ENCODE measurements around the gene CHCHD2. TPM values are rescaled to one million over a fixed set of nuclear protein-coding genes. Genes with fewer than 3 reads are reported as not detected.

Gene CHCHD2
- total and polyA plus RNA-seq, 2 of the 13 experiments (the other 11 are each of a cell fraction or from before 2014, with no cell fraction given) = 330 to 572 TPM

DNA sequence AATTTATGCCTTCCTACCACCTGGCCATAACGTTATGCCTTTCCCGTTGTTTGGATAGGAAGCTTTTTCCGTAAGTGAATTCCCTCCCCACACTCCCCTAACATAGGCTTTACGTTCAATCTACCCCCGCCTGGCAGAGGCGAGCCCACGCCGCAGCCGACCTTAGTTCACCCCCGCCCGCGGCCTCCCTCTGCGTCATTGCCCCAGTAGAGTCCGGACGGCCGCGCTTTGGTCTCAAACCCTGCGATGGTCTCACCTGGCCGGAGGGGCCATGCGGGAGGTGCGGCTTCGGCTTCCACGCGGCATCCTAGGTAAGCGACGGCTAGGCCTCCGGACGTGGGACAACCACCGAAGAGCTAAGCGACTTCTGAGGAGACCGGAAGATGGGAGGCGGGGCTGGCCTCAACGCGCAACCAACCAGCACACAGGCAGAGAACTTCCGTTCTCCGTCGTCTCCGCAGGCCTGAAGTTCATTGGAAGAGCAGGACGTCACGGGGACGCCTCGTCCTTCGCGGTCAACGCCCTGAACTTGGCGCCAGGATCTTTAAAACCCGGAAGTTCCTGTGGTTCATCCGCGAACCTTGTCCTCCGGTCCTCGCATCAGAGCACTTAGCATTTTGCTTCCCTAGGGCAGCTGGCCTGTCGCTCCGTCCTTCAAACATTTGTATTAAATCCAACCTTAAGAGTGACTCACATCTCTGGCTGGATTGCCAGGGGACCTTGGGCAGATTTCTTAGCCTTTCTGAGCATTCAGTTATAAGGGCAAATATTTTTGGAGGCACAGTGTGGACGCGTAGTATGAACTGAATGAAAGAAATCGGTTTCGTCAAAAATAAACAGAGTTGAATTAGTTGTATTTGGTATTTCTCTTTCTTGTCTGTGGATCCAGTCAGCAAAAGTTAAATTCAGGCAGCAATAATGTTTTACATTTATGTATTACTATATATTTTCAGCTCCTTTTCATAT lies at the start of gene CHCHD2 (continued):
- TF ChIP-seq ARID2 (CRISPR knock-in tag; IDR thresholded peaks at IDR 0.05; ENCODE audit: borderline replicate concordance) (no peak), ZNF660 (CRISPR knock-in tag; IDR thresholded peaks at IDR 0.05; ENCODE audit: borderline replicate concordance, low read depth) (no peak), ZNF251 (CRISPR knock-in tag; IDR thresholded peaks at IDR 0.05) (no peak), ESRRA (CRISPR knock-in tag; IDR thresholded peaks at IDR 0.05; ENCODE audit: low read depth) (0 out of 2 replicates have a peak, but pooled peaks have one; percentile 55), RFX3 (CRISPR knock-in tag; IDR thresholded peaks at IDR 0.05) (no peak), TGIF2 (CRISPR knock-in tag; IDR thresholded peaks at IDR 0.05) (peak; percentile 72; the same call in 1 of the 2 replicates), KDM5B (CRISPR knock-in tag; IDR thresholded peaks at IDR 0.05; ENCODE audit: borderline replicate concordance) (peak; percentile 83; the same call in 1 of the 2 replicates), ZNF264 (CRISPR knock-in tag; IDR thresholded peaks at IDR 0.05) (peak; percentile 46), HNRNPH1 (optimal IDR thresholded peaks at IDR 0.05; ENCODE audit: low read depth, low read length) (no peak), PRPF4 (IDR thresholded peaks at IDR 0.05; ENCODE audit: low read depth, low read length, poor library complexity, severe bottlenecking) (no peak), ZKSCAN8 (CRISPR knock-in tag; IDR thresholded peaks at IDR 0.05; ENCODE audit: borderline replicate concordance) (no peak), IKZF4 (CRISPR knock-in tag; IDR thresholded peaks at IDR 0.05; ENCODE audit: borderline replicate concordance, low read depth, not compliant biosample characterization) (peak; percentile 85)
- TF ChIP-seq, protein P1, sequence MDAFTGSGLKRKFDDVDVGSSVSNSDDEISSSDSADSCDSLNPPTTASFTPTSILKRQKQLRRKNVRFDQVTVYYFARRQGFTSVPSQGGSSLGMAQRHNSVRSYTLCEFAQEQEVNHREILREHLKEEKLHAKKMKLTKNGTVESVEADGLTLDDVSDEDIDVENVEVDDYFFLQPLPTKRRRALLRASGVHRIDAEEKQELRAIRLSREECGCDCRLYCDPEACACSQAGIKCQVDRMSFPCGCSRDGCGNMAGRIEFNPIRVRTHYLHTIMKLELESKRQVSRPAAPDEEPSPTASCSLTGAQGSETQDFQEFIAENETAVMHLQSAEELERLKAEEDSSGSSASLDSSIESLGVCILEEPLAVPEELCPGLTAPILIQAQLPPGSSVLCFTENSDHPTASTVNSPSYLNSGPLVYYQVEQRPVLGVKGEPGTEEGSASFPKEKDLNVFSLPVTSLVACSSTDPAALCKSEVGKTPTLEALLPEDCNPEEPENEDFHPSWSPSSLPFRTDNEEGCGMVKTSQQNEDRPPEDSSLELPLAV (CRISPR knock-in tag; conservative IDR thresholded peaks at IDR 0.05; ENCODE audit: low read depth) = no peak
- TF ChIP-seq, protein P2, sequence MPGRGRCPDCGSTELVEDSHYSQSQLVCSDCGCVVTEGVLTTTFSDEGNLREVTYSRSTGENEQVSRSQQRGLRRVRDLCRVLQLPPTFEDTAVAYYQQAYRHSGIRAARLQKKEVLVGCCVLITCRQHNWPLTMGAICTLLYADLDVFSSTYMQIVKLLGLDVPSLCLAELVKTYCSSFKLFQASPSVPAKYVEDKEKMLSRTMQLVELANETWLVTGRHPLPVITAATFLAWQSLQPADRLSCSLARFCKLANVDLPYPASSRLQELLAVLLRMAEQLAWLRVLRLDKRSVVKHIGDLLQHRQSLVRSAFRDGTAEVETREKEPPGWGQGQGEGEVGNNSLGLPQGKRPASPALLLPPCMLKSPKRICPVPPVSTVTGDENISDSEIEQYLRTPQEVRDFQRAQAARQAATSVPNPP (CRISPR knock-in tag; IDR thresholded peaks at IDR 0.05) = peak; percentile 64; the same call in 1 of the 2 replicates
- TF ChIP-seq, protein P3, sequence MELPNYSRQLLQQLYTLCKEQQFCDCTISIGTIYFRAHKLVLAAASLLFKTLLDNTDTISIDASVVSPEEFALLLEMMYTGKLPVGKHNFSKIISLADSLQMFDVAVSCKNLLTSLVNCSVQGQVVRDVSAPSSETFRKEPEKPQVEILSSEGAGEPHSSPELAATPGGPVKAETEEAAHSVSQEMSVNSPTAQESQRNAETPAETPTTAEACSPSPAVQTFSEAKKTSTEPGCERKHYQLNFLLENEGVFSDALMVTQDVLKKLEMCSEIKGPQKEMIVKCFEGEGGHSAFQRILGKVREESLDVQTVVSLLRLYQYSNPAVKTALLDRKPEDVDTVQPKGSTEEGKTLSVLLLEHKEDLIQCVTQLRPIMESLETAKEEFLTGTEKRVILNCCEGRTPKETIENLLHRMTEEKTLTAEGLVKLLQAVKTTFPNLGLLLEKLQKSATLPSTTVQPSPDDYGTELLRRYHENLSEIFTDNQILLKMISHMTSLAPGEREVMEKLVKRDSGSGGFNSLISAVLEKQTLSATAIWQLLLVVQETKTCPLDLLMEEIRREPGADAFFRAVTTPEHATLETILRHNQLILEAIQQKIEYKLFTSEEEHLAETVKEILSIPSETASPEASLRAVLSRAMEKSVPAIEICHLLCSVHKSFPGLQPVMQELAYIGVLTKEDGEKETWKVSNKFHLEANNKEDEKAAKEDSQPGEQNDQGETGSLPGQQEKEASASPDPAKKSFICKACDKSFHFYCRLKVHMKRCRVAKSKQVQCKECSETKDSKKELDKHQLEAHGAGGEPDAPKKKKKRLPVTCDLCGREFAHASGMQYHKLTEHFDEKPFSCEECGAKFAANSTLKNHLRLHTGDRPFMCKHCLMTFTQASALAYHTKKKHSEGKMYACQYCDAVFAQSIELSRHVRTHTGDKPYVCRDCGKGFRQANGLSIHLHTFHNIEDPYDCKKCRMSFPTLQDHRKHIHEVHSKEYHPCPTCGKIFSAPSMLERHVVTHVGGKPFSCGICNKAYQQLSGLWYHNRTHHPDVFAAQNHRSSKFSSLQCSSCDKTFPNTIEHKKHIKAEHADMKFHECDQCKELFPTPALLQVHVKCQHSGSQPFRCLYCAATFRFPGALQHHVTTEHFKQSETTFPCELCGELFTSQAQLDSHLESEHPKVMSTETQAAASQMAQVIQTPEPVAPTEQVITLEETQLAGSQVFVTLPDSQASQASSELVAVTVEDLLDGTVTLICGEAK (IDR thresholded peaks at IDR 0.05) = peak; percentile 88
- TF ChIP-seq, protein P3 (CRISPR knock-in tag; IDR thresholded peaks at IDR 0.05) = peak; percentile 91

Data from HepG2 (cell line).